Neural cell (in vitro differentiated cells): Measurements from ENCODE around the gene FUT6. TPM values are rescaled to one million over a fixed set of nuclear protein-coding genes. Genes with fewer than 3 reads are reported as not detected.

Experiments
- H2AFZ ChIP-seq: fragments of 200-600, 300-800 bp; sonication (generic), shearing (Covaris generic); 2 replicates; pipeline ENCODE4 v1.6.0; 2014; ENCODE audit warnings: low read depth, mild to moderate bottlenecking, antibody characterized with exemption, low read length, moderate library complexity
- H3F3A ChIP-seq: fragments of 200-600 bp; shearing (Covaris generic); 2 replicates; pipeline ENCODE4 v1.6.1; 2016; ENCODE audit warnings: mild to moderate bottlenecking, moderate library complexity, mixed read lengths, antibody characterized with exemption, low read length; ENCODE audit not compliant: insufficient read depth, poor library complexity, severe bottlenecking
- H3K27ac ChIP-seq: fragments of 200-600, 300-800 bp; sonication (generic), shearing (Covaris generic); 2 replicates; pipeline ENCODE4 v1.5.1; 2014; ENCODE audit warnings: mild to moderate bottlenecking, low read length, moderate library complexity
- H3K27me3 ChIP-seq: fragments of 300-800, 200-600 bp; sonication (generic), shearing (Covaris generic); 2 replicates; pipeline ENCODE4 v1.6.0; 2014; ENCODE audit warnings: mild to moderate bottlenecking, low read depth, low read length, moderate library complexity; ENCODE audit not compliant: insufficient read depth
- H3K36me3 ChIP-seq: fragments of 300-800, 200-600 bp; sonication (generic), shearing (Covaris generic); 2 replicates; pipeline ENCODE4 v1.5.1; 2014; ENCODE audit warnings: mild to moderate bottlenecking, antibody characterized with exemption, low read length, moderate library complexity; ENCODE audit not compliant: insufficient read depth
- H3K4me2 ChIP-seq: fragments of 300-800, 200-600 bp; sonication (generic), shearing (Covaris generic); 2 replicates; pipeline ENCODE4 v1.6.0; 2014; ENCODE audit warnings: mild to moderate bottlenecking, low read length
- H3K4me3 ChIP-seq: fragments of 300-800, 200-600 bp; sonication (generic), shearing (Covaris generic); 2 replicates; pipeline ENCODE4 v1.5.1; 2014; ENCODE audit warnings: mild to moderate bottlenecking, low read length, moderate library complexity
- H3K79me2 ChIP-seq: fragments of 200-600 bp; shearing (Covaris generic); replicated peaks from 2 replicates; pipeline ENCODE4 v1.6.0; 2014; ENCODE audit warnings: mild to moderate bottlenecking, low read length, moderate library complexity; ENCODE audit not compliant: insufficient read depth
- H3K9ac ChIP-seq: fragments of 300-800, 200-600 bp; sonication (generic), shearing (Covaris generic); 2 replicates; pipeline ENCODE4 v1.6.1; 2016; ENCODE audit warnings: mild to moderate bottlenecking, low read length, mixed read lengths
- H3K9me2 ChIP-seq: fragments of 200-600 bp; shearing (Covaris generic); 2 replicates; pipeline ENCODE4 v1.6.1; 2016; ENCODE audit warnings: mild to moderate bottlenecking, low read length, mixed read lengths; ENCODE audit not compliant: insufficient read depth
- H3K9me3 ChIP-seq: fragments of 200-600, 300-800 bp; sonication (generic), shearing (Covaris generic); 2 replicates; pipeline ENCODE4 v1.6.1; 2016; ENCODE audit warnings: mild to moderate bottlenecking, mixed run types, low read length, moderate library complexity, mixed read lengths
- H4K20me1 ChIP-seq: fragments of 200-600 bp; shearing (Covaris generic); 2 replicates; pipeline ENCODE4 v1.6.1; 2016; ENCODE audit warnings: mild to moderate bottlenecking, mixed run types; ENCODE audit not compliant: insufficient read depth
- EP300 ChIP-seq: fragments of 450-650 bp; conservative IDR thresholded peaks from 2 replicates; pipeline ENCODE4 v1.6.1; 2014; ENCODE audit warnings: antibody characterized with exemption, mild to moderate bottlenecking, moderate library complexity; ENCODE audit not compliant: poor library complexity, severe bottlenecking
- EZH2 ChIP-seq: fragments of 200-600, 300-800 bp; shearing (Covaris generic), sonication (generic); IDR thresholded peaks from 2 replicates; pipeline ENCODE4 v1.6.1; 2014; ENCODE audit warnings: antibody characterized with exemption, low read length, borderline replicate concordance, mild to moderate bottlenecking; ENCODE audit not compliant: insufficient read depth, poor library complexity, severe bottlenecking
- MXI1 ChIP-seq: fragments of 450-650 bp; conservative IDR thresholded peaks from 2 replicates; pipeline ENCODE4 v1.6.1; 2014; ENCODE audit warnings: antibody characterized with exemption, mild to moderate bottlenecking; ENCODE audit not compliant: poor library complexity, severe bottlenecking
- POLR2AphosphoS5 ChIP-seq: IDR thresholded peaks from 2 replicates; pipeline ENCODE4 v1.6.1; 2012
- RAD21 ChIP-seq: fragments of 450-650 bp; conservative IDR thresholded peaks from 2 replicates; pipeline ENCODE4 v1.6.1; 2014; ENCODE audit warnings: antibody characterized with exemption, mild to moderate bottlenecking, moderate library complexity
- SMC3 ChIP-seq: fragments of 450-650 bp; conservative IDR thresholded peaks from 2 replicates; pipeline ENCODE4 v1.6.1; 2014; ENCODE audit warnings: antibody characterized with exemption, mild to moderate bottlenecking, moderate library complexity; ENCODE audit not compliant: poor library complexity
- TAF1 ChIP-seq: IDR thresholded peaks from 2 replicates; pipeline ENCODE4 v1.6.1; 2012; ENCODE audit warnings: low read depth
- polyA plus RNA-seq: library from polyadenylated mRNA; depleted of rRNA; stranded (reverse); fragments of >200 nt; gene quantifications from 2 replicates; pipeline ENCODE4 v1.2.3, GENCODE V29; 2014
- TF ChIP-seq, protein P1 (sequence below): fragments of 450-650 bp; IDR thresholded peaks from 2 replicates; pipeline ENCODE4 v1.5.1; 2014; ENCODE audit warnings: antibody characterized with exemption, mild to moderate bottlenecking, moderate library complexity; ENCODE audit not compliant: poor library complexity, severe bottlenecking
- TF ChIP-seq, protein P2 (sequence below): IDR thresholded peaks from 2 replicates; pipeline ENCODE4 v1.6.1; 2012; ENCODE audit warnings: borderline replicate concordance

FUT6 gene
- polyA plus RNA-seq, 1 donor from 2014 or later, result not detected

DNA sequence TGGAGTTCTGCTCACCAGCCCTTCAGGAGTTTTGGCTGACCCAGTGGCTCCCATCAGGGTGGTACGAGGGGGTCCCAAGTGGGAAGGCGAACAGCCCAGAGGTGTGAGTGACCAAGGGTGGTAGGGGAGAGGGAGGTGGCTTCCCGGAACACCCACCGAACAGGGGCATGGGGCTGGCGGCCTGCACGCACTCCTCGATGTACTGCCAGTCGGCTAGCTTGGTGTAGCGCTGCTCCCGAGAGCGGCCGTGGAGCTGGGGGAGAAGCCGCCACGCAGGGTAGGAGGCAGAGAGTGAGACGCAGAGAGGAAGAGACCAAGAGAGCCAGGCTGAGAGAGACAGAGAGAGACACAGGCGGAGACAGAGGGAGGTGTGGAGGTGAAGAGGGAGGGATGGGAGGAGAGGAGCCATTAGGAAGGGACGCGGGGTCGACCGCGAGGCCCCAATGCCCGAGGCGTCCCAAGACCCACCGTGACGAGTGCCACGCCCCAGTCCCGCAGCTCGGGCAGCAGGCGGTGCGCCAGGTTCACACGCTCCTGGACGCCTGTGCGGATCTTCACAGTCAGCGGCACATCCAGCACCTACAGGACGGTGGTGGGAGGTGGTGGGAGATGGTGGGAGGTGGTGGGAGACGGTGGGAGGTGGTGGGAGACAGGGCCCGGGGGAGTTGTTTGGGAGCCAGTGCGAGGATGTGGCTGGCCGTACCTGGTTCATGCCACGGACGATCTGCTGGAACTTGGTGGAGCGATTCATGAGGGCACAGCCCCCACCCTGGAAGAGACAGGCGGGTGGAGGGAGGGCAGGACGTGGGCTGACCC is 52.7 kb downstream of the FUT6 start:
- Histone ChIP-seq H3K9ac (no peak overlapping the region), H3K36me3 (no peaks in the 10 kb centered on the region), H3K27me3 (no peaks in the 10 kb centered on the region), H3K9me2 (no peaks in the 10 kb centered on the region), H3K9me3 (no peaks in the 10 kb centered on the region), H3K79me2 (no peaks in the 10 kb centered on the region), H3F3A (no peaks in the 10 kb centered on the region), H3K4me2 (no peak overlapping the region), H3K27ac (no peak overlapping the region), H3K4me3 (no peak overlapping the region), H2AFZ (no peak overlapping the region), H4K20me1 (no peaks in the 10 kb centered on the region)
- TF ChIP-seq MXI1, result no peak
- TF ChIP-seq, protein P1, sequence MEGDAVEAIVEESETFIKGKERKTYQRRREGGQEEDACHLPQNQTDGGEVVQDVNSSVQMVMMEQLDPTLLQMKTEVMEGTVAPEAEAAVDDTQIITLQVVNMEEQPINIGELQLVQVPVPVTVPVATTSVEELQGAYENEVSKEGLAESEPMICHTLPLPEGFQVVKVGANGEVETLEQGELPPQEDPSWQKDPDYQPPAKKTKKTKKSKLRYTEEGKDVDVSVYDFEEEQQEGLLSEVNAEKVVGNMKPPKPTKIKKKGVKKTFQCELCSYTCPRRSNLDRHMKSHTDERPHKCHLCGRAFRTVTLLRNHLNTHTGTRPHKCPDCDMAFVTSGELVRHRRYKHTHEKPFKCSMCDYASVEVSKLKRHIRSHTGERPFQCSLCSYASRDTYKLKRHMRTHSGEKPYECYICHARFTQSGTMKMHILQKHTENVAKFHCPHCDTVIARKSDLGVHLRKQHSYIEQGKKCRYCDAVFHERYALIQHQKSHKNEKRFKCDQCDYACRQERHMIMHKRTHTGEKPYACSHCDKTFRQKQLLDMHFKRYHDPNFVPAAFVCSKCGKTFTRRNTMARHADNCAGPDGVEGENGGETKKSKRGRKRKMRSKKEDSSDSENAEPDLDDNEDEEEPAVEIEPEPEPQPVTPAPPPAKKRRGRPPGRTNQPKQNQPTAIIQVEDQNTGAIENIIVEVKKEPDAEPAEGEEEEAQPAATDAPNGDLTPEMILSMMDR, result no peak
- TF ChIP-seq, protein P2, sequence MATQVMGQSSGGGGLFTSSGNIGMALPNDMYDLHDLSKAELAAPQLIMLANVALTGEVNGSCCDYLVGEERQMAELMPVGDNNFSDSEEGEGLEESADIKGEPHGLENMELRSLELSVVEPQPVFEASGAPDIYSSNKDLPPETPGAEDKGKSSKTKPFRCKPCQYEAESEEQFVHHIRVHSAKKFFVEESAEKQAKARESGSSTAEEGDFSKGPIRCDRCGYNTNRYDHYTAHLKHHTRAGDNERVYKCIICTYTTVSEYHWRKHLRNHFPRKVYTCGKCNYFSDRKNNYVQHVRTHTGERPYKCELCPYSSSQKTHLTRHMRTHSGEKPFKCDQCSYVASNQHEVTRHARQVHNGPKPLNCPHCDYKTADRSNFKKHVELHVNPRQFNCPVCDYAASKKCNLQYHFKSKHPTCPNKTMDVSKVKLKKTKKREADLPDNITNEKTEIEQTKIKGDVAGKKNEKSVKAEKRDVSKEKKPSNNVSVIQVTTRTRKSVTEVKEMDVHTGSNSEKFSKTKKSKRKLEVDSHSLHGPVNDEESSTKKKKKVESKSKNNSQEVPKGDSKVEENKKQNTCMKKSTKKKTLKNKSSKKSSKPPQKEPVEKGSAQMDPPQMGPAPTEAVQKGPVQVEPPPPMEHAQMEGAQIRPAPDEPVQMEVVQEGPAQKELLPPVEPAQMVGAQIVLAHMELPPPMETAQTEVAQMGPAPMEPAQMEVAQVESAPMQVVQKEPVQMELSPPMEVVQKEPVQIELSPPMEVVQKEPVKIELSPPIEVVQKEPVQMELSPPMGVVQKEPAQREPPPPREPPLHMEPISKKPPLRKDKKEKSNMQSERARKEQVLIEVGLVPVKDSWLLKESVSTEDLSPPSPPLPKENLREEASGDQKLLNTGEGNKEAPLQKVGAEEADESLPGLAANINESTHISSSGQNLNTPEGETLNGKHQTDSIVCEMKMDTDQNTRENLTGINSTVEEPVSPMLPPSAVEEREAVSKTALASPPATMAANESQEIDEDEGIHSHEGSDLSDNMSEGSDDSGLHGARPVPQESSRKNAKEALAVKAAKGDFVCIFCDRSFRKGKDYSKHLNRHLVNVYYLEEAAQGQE, result no peak
- TF ChIP-seq EZH2, result no peak
- no peak for TF ChIP-seq TAF1
- TF ChIP-seq EP300, result no peak
- no peak for TF ChIP-seq POLR2AphosphoS5
- TF ChIP-seq SMC3, result no peak
- TF ChIP-seq RAD21, result no peak

DNA sequence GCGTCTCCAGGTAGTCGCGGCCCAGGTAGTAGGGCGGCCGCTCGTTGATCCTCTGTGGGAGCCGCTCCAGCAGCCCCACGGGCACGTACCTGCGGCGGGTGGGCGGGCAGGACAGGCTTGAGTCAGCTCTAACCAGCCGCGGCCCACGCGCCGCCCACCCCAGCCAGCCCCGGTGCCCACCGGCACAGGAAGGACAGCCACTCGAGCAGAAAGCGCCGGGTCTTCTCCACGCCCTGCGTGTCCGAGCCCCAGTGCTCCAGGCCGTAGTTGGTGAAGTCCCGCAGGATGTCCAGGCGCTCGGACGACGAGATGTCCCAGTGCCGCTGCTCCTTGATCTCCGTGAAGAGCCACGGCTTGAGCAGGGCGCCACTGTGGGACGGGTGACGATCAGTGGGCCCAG is 54.1 kb downstream of the FUT6 start:
- Histone ChIP-seq H2AFZ (no peak overlapping the region), H3K36me3 (no peaks in the 10 kb centered on the region)

More for the DNA sequence above, 54.1 kb downstream of the FUT6 start:
- Histone ChIP-seq H3K9ac (no peak overlapping the region), H3K4me2 (no peak overlapping the region), H3K27me3 (no peaks in the 10 kb centered on the region), H3K27ac (no peak overlapping the region), H3K9me3 (no peaks in the 10 kb centered on the region), H3K79me2 (no peaks in the 10 kb centered on the region), H3K9me2 (no peaks in the 10 kb centered on the region), H3F3A (no peaks in the 10 kb centered on the region), H3K4me3 (no peak overlapping the region), H4K20me1 (no peaks in the 10 kb centered on the region)
- TF ChIP-seq POLR2AphosphoS5 (no peak), TAF1 (no peak), RAD21 (no peak), MXI1 (no peak)
- TF ChIP-seq, protein P2, result no peak
